GM12864 (cell line): ENCODE measurements around the gene TMOD2.

Experiments
- DNase-seq: peaks from one replicate; pipeline ENCODE4 v3.0.0-alpha.2; 2011; ENCODE audit warnings: low read depth
- H3K4me3 ChIP-seq: 2 replicates; pipeline ENCODE4 v1.5.1; 2011; ENCODE audit warnings: mild to moderate bottlenecking, low read depth, low read length, control low read depth
- CTCF ChIP-seq: IDR thresholded peaks from 2 replicates; pipeline ENCODE4 v1.5.1; 2011; ENCODE audit warnings: low read depth, mild to moderate bottlenecking, moderate library complexity, low read length, control low read depth, inconsistent platforms; ENCODE audit errors: missing control alignments

Gene TMOD2

DNA sequence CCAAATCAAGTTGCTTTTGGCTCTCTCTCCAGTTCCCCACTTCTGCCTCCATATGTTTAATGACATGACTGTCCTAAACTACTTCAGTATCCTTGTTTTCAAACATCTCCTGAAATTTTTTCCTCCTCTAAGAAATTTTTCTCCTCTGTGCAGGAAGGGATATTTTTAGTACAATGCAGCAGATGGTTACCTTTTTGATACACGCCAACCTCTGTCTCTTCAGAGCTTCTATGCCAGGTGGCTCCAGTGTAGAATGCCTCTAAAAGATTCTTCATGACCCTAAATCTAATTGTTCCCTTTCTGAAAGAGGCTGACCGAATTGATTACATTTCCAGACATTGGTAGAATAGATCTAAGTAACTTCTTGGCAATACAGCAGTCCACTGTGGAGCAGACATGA lies 111.7 kb downstream of the TMOD2 start:
- no peak overlapping the region for H3K4me3 ChIP-seq
- no peak for DNase-seq

GRCh38 chr15:51864408-51865056 lies 113.1 kb downstream of the TMOD2 start:
- DNase-seq: no peak
- H3K4me3 ChIP-seq: no peak overlapping the region
- no peak for TF ChIP-seq CTCF

More for the DNA sequence above, 111.7 kb downstream of the TMOD2 start:
- TF ChIP-seq CTCF: no peak

DNA sequence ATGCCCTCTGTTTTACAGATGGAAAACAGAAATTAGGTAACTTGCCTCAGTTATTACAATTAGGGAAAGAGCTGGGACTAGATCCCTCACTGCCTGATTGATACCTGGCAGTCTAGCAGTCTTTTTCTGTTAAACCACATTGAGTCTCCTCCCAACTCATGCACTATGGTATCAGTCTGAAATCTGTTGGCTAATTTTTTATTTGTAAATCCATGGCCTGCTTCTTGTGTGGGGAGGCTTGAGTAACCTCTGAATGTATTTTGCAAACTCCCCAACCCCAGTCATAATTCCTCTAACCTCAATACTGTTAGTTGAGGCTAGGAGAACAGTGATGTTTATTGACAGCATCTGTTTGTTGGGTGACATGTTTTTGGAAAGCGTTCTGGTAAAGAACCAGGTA lies 113.9 kb downstream of the TMOD2 start:
- TF ChIP-seq CTCF: no peak
- no peak for DNase-seq
- H3K4me3 ChIP-seq: no peak overlapping the region
